CD4-positive, alpha-beta T cell treated with Interleukin-17A for 1 hour (primary cell): ENCODE measurements around the gene CCDC97.
A peak's percentile ranks its signal among the peaks of the same experiment; 100 is the strongest.

Source experiments
- DNase-seq: peaks from one replicate; pipeline ENCODE4 v3.0.0-alpha.2; 2020

The CCDC97 gene

GRCh38 chr19:41299046-41299754, 10.8 kb upstream of the CCDC97 start:
- DNase-seq, result no peak

DNA sequence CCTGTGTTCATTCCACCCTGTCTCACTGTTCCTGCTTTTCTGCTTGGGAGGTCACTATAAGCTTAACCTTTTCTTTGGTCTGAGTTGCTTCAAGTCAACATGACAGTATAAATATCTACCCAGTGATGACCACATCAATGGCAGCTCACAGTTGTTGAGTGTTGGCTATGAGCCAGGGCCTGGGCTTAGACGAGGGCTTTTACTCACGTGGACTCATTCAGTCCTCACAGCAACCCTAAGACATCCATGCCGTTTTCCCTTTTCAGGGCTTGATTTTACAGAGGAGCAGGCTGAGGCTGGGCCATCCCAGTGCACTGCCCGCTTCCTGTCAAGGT, 10.2 kb upstream of the CCDC97 start:
- peak; percentile 68 for DNase-seq

DNA sequence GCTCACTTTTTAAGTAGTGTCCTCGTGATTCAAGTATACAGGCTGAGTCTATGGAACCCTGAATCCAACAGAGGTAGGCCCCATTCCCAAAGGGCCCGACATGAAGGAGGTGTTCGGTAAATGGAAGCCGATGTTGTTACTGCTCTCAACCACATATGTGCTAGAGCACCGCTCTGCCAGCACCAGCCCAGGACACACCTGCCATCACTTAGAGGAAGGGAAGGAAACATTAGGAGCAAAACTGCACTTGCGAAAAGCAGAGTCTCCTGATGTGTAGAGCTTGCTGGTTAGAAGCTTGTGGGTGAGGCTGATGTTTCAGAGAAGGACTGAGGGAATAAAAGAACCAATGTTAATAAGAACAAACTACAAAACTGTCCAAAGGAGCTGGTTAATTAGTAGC, 9.4 kb upstream of the CCDC97 start:
- no peak for DNase-seq

- DNase-seq, result peak; percentile 82
Measured at GRCh38 chr19:41302624-41303351, 7.2 kb upstream of the CCDC97 start.

GRCh38 chr19:41303954-41304353, 6.0 kb upstream of the CCDC97 start:
- peak; percentile 63 for DNase-seq

GRCh38 chr19:41304706-41305483, 5.1 kb upstream of the CCDC97 start:
- DNase-seq, result no peak

DNA sequence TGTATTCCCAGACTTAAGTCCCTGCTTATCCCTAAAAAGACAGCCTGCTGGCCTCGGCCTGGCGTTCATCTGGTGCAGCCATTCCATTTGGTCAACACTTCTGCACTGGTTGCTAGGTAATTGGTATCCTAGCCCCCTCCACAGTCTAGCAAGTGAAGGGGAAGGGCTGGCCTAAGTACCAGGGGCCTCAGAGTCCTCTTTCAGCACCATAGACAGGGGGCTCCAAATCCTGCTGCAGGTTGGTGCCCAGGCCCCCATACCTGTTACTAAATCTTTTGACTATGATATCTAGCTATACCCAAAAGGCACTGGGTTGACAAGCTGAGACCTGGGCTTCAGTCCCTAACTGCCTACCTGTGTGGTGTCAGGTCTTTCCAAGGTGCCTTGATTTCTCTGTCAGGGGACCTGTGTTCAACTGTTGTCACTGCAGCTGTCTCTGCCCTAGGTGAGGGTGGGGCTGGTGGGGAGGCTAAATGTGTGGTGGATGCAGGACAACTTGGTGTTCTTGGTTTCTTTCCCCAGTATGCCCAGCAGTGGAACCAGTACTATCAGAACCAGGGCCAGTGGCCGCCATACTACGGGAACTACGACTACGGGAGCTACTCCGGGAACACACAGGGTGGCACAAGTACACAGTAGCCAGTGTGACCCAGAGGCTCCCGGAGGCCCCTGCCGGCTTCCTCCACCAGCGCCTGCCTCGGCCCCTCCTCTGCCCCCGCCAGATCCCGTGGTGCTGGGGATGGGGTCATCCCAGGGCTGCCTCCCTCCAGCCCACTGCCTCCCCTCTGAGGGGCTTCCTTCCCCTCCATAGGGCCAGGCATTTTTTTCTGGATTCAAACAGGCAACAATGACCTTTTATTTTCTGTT, 3.8 kb upstream of the CCDC97 start:
- no peak for DNase-seq

DNA sequence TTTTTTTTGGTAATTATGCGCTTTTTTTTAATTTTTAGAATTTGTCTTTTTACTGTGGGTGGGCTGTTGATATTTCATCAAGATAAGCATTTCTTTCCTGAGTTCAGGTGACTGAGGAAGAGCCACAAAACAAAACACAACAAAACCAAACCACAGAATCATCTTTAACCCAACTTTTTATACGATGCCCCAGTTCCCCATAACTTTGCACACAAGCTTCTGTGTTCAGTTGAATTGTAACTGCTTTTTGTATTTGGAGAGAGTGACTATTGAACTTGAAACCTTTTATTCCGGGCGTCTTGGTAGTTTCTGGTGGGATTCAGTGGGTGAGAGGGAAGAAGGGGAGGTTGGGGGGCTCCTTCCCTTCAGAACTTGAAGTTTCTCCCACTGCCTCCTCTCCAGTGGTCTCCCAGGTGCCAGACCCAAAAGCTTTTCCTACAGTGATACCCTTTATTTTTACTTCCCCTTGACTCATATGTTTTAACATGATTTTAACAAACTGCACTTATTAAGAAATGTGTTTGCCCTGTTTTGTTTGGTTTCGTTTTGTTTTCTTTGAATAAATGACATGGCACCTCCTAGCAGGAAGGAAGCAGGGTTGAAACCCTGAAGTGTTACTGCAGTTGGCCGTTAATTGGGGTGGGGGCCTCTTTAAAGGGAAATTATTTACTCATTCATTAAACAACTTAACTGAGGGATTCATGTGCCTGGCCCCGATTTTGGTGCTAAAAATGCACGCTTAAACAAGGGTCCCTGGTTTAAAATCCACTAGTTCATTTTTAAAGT, 2.7 kb upstream of the CCDC97 start:
- DNase-seq, result peak; percentile 73

GRCh38 chr19:41307954-41308449, 2.0 kb upstream of the CCDC97 start:
- DNase-seq, result no peak

DNA sequence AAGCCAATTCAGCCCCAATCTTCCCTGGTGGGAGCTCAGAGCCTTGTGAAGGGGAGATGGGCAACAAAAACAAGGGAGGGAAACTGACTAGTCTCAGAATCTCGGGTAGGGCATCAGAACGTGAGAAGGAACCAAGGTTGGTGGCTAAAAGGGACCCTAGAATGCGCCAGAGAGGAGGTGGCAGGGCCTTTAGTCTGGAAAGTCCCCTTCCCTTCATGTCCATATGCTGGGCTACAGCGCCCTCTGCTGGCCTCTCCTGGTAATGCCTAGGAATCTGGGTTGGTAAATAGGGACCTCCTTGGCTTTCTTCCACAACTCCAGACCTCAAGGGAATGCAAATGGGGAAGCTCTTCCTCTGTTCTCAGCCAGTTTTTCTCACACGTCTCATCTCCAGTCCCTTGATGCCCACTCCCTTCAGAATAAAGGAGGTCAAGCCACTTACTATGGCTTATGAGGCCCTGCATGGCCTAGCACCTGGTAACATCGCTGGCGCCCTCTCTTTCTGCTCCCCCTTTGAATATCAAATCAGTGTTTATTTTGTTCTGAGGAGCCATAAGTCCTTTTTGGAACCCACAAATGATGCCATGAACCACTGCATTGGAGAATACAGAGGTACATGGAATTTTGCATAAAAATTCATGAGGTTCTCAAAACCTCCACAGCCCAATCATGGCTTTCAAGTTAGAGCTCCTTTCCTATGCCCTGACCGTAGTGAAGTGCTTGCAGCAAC, 1.4 kb upstream of the CCDC97 start:
- DNase-seq, result peak; percentile 94

DNA sequence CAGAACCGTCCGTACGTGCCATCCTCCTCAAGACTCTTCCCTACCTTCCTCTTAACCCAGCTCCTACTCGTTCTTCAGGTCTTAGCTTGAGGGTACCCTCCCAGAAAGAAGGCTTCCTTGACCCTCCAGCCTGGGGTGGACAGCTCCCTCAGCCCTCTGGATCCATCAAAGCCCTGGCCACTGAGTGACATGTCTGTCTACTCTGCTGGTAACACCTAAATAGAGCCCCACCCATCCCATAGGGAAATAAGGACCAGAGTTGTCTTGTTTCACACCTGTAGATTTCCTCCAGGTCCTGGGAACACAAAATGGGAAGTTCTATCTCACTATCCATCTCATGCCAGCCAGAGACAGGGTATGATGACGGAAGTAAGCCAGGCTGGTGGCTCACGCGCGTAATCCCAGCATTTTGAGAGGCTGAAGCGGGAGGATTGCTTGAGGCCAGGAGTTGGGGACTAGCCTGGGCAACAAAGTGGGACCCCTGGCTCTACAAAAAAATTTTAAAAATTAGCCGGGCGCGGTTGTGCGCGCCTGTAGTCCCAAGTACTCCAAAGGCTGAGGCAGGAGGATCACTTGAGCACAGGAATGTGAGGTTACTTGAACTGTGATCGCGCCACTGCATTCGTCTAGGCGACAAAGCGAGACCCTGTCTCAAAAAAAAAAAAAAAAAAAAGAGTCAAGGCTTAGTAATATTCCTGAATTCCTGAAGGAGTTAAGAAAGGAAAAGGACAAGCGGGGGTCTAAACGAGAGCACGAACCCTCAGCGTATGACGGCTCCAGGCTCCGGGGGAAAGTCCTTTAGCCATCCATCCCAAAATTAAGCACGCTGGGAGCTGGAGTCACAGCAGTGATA, 566 bp upstream of the CCDC97 start:
- DNase-seq, result no peak

GRCh38 chr19:41311072-41311471, 1.1 kb downstream of the CCDC97 start:
- DNase-seq, result no peak

- DNase-seq, result no peak
Measured at GRCh38 chr19:41311613-41312012, 1.6 kb downstream of the CCDC97 start.

GRCh38 chr19:41316306-41316920, 6.4 kb downstream of the CCDC97 start:
- no peak for DNase-seq

DNA sequence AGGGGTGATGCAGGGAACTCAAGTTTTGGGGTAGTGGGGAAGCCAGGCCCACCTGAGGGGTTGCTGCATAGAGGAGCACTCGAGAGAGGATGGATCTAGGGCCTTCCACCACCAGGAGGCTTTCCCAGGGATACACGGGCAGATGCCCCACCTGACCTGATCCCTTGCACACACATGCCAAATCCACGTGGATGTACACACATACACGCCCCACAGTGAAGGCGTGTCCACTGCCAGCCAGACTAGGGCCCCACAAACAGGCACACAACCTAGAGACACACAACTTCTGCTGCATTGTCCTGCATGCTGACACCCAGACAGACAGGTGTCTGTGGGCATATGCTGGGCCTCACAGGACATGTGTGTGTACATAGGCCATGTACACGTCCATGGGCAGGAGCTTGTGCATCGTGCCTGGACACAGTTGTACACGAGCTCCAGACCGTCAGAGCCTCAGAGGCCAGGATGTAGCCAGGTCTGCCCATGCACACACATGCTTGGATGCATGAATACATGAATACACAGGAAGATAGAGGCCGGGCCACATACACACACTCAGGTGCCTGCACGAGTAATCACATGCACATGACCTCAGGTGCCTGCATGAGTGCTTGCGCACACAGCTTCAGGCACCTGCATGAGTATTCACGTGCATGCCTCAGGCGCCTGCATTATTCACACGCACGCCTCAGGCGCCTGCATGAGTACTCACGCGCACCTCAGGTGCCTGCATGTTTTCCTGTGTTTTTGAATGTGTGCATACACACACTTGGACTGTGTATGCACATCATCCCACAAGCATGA, 8.9 kb downstream of the CCDC97 start:
- no peak for DNase-seq

- DNase-seq, result no peak
Measured at GRCh38 chr19:41319500-41320184, 9.7 kb downstream of the CCDC97 start.

- DNase-seq, result no peak
Measured at GRCh38 chr19:41320185-41320518, 10.2 kb downstream of the CCDC97 start.

- no peak for DNase-seq
Measured at GRCh38 chr19:41320568-41320967, 10.6 kb downstream of the CCDC97 start.
